SK-MEL-5 (cell line): Measurements from ENCODE around the gene STK17B. TPM values are rescaled to one million over a fixed set of nuclear protein-coding genes. Genes with fewer than 3 reads are reported as not detected.

ENCODE experiments used
- DNase-seq: peaks from one replicate; pipeline ENCODE4 v3.0.0-alpha.2; 2016; ENCODE audit warnings: low read depth, low spot score
- in situ Hi-C: cut with HindIII; loops from 2 replicates; pipeline ENCODE4 v1.10.0; 2016; ENCODE audit warnings: low sequenced_read_pairs, high pct_unique_total_duplicates, low pct_unique_long_range_greater_than_20kb
- total RNA-seq: library from RNA; depleted of rRNA; stranded (reverse); fragments of >200 nt; shearing (Covaris generic); gene quantifications from 2 replicates; pipeline ENCODE4 v1.2.3, GENCODE V29; 2014

Gene STK17B
- total RNA-seq, 1 experiment from 2014 or later = 6.7 TPM

DNA sequence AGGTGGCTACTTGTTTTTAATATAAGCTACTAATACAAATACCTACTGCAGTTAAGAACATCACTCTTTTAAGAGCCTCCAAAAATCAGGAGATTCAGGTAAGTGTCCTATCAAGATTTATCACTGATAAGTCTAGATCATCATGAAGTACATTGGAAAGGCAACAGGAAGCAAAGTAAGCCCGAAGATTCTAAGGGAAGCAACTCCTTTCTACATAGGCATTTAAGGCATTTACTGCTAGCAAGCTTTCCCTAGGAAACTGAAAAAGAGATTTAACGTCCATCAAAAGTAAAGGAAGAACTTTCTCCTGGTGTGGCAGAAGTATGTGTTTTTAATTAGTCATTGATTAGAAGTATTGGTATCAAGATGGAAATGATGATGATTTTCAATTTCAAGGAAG is 3.7 kb downstream of the STK17B start:
- DNase-seq = no peak
- in situ Hi-C loops = no loop called here

DNA sequence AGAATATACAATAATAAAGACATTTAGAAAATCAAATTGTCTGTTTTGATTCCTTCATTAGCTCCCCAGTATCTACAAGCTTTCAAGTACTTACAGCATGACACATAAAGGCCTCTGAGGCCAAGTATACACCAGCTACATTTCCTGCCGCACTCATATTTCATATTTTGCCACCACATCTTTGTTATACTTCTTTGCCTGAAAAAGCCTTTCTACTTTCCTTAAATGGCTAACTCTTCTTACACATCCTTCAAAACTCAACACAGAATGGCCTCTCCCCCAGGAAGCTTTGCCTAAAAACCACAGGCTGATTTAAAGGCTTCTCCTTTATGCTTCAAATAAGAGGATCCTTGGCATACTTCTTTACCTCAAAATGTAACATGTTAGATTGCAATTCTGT is 4.5 kb downstream of the STK17B start:
- in situ Hi-C loops = no loop called here

DNA sequence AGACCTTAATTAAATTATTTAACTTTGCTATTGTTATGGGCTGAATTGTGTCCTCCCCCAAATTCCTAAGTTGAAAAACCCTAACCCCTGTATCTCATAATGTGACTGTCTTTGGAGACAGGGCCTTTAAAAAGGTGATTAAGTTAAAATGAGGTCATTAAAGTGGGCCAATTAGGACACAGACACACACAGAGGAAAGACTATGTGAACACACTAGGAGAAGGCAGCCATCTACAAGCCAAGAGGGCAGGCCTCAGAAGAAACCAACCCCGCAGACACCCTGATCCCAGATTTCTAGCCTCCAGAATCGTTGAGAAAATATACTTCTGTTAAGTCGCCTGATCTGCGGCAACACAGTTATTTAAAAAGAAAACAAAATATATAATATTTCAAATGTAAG is 6.4 kb downstream of the STK17B start:
- no peak for DNase-seq
- in situ Hi-C loops = no loop called here

More for the DNA sequence above, 4.5 kb downstream of the STK17B start:
- no peak for DNase-seq

DNA sequence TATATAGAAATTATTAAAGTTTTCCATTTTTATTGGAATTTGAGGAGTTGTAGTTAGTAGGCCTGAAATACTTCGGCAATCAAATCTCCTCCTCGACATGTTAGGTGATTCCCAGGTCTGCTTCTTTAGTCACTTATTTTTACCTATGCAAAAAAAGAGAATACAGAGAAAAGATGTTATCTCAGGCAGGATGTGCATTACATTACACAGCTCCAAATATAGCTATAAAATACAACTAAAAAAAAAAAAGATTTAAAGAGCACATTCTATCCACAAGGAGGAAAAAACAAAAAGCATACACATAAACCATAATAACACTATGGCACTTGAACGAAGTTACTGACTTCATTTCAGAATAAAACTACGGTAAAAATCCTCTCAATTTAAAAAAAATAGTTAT is 8.1 kb downstream of the STK17B start:
- in situ Hi-C loops = no loop called here
- DNase-seq = no peak

DNA sequence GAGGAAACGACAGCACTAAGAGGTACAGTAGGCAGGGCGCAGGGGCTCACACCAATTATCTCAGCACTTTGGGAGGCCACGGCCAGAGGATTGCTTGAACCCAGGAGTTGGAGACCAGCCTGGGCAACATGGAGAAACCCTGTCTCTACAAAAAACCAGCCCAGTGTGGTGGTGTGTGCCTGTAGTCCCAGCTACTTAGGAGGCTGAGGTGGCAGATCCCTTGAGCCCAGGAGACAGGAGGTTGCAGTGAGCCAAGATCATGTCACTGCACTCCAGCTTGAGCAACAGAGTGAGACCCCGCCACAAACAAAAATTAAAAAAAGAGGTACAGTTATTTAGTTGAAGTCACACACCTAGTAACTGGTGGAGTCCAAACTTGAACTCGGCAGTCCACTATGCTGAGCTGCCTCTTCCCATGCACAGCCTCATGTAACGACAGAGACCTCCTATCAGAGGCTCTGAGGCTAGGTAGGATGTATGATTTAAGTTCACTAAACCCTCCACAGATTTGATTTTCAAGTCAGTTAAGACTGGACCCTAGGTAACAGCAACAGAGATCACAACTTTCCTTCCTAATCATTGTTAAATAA is 8.7 kb downstream of the STK17B start:
- in situ Hi-C loops = no loop called here
- DNase-seq = no peak

DNA sequence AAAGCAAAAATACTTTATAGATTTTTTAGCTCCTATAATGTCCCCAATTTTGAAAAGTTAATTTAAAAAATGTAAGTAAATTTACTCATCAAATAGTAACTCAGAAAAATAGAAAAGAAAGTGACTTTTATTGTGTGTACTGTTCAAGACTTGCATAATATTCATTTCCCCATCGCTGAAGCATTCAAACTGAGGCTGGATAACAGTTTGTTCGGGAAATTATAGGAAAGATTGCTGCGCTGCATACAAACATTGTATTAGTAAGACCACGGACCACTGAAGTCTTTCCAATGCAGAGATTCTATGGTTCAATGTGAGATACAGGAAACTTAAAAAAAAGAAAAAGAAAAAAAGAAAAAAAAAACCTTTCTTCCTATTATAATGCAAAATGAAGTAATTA is 10.4 kb downstream of the STK17B start:
- DNase-seq = no peak
- in situ Hi-C loops = no loop called here

DNA sequence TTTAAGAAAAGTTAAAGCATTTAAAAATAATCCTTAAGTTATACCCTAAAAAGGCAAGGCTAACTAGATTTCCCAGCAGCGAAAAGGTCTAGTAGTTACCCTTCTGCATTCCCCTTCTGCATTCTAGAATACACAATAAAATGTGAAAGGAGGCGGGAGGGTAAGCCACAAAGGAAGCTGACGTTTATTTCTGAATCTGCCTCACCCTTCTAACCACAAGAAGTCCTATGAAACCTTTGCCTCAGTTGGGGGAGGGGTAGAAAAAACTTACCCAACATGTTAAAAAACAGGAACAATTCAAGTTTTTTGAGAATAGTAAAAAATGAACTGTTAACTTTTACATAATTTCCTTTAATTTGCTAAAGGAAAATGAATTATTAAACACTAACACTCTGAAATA is 11.3 kb downstream of the STK17B start:
- in situ Hi-C loops = no loop called here
- DNase-seq = peak; percentile 60

DNA sequence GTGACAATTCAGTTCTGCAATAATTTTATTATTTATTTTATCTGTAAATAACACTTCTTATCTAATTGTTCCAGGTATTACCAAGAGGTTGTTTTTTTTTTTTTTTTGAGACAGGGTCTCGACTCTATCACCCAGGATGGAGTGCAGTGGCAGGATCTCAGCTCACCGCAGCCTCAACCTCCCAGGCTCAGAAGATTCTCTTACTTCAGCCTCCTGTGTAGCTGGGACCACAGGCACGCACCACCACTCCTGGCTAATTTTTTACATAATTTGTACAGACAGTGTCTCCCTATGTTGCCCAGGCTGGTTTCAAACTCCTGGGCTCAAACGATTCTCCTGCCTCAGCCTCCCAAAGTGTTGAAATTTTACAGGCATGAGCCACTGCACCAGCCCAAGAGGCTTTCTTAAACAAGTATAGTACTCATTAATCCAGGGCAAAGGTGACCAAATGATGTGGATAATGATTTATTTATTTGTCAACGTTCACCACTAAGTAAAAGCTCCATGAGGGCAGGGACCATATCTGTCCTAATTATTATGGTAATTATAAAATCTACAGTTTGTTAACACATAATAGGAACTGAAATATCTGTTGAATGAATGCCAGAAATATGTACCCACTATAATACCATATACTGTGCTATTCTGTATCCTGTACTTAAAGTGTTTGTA is 12.0 kb downstream of the STK17B start:
- in situ Hi-C loops = no loop called here

DNA sequence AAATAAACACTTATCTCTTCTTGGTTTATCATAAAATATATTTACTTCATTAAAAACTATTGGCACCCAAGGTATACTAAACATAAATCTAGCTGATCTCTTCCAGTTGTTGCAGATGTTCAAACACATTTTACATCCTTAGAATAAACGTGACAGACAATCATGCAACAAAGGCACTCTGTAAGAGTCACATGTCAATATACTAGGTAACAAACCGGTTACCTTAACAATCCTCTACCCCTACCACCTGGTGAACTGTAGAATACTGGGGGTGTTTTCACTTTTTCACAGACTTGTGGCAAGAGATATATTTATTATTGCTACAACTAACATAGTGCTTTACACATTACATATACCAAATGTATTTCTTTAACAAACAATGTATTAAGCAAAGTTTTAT is 15.8 kb downstream of the STK17B start:
- in situ Hi-C loops = no loop called here
- no peak for DNase-seq

More for the DNA sequence above, 12.0 kb downstream of the STK17B start:
- DNase-seq = no peak

DNA sequence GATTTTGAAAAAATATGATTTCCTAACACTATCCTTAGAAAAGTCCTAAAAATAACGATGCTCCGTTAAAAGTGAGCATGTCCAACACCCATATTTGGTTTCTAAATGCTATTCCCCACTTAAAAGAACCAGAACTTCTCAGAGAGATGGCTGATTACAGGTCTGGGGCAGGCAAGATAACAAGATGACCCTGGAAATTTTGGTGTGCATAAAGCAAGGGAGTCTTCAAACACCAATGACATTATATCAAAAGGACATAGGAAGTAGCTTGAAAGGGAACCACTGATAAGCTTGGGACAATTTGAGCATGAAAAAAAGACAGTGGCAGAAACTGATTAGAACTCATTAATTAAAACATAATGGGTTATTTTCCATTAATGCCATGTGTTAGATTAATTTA is 17.9 kb downstream of the STK17B start:
- no peak for DNase-seq
- in situ Hi-C loops = no loop called here

DNA sequence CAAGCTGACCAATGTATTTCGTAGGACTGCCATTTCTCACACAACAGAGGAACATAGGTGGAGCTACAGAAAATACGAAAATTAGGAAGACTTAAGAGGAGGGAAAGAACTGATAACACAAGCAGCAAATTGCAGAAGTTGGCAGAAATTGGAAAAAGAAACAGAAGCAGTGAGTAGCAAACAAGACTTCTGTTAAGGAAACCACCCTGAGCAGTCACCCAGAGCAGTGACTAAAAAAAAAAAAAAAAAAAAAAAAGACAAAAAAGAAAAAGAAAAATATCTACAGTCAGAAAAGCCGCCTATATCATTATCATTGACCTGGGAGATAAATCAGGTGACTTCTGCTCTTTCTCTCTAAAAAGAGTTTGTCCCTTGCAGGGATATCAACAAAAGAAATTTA is 21.4 kb downstream of the STK17B start:
- in situ Hi-C loops = no loop called here
- no peak for DNase-seq

DNA sequence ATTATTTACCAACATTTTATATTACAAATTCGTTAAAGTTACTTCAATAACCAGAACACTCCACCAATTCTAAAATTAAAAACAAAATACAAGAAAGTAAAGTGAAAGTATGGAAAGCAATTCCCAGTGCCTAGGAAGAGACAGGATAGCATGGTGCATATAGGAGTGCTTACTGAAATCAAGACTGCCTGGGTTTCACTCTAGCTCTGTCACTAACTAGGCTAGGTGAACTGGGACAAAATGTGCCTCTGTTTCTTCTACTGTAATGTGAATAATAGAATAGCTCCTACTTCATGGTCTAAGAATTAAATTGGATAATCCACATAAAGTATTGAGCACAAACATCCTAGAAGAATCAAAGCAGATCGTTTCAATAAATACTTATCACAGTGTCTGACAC is 22.6 kb downstream of the STK17B start:
- in situ Hi-C loops = no loop called here
- DNase-seq = no peak

DNA sequence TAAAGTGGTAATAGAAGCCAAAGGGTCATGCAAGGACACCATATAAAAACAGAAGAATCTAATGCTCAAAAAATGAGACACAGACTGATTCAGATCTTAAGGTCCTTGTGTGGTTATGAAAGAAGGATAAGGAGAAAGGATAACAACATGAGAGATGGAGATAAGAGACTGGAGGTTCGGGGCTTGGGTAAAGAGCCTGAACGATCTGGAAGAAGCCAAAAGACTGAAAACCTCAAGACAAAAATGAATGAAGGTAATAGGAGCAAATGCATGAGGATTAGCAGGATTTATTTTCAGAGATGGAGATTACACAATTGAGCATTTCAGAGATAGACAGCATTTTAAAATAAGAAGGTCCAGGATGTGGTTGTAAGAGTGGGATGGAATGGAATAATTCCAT is 26.1 kb downstream of the STK17B start:
- in situ Hi-C loops = no loop called here
- no peak for DNase-seq

DNA sequence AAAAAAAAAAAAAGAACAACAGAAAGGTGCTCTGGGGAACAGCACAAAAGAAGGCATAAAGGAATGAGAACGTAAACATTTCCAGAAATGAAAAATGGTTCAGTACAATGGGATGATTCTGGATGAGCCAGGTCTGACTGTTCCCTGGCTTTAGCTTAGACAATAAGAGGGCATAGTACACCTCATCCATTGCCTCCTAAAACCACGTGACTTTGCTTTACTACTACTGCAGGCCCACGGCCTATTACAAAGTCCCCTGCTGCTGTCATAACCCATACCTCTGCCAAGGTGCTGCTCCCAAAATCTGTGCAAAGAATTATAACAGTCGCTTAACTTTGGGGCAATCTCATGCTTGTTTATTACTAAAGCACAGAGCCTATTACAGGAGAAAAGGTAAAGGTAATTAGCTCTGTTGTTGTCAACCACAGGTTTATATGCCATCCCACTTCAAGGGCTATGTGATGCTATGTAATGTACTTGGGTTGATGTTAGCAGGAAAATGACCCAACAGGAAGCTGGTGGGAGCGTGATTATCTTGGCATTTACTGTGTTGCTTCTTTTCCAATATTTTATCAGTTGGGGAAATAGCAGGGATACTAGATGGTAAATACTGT is 26.8 kb downstream of the STK17B start:
- in situ Hi-C loops = no loop called here
- DNase-seq = no peak

DNA sequence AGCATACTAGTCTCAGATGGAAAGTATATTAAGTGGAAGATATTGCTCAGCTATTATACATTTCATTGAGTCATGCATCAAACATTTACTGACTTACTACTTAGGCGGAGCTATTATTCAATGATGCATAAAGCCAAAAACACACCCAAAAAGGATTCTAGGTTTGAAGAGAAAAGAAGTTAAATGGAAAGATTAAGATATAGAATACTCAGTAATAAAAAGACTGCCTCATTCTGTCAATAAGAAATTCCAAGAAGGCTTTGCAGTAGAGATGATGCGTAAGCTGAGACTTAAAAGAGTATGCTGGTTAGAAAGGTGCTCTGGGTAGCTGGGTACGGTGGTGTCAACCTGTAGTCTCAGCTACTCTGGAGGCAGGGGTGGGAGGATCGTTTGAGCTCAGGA is 27.6 kb downstream of the STK17B start:
- in situ Hi-C loops = no loop called here
- no peak for DNase-seq

DNA sequence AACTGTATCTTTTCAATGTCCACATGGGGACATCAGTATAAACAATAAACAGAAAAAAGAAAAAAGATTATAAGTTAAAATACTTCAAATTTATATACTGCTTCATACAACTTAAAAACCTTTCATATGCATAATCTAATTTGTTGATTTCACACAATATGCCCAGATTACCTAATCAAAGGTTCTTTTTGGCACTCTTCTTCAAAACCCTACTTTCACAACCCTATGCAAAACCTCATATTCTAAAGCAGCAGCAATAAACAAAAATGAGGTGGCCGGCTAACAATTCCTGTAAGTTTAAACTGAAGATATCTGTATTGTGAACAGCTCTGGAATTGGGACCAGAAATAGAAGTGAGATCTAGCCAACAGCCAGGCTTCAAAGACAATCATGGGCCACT is 28.6 kb downstream of the STK17B start:
- in situ Hi-C loops = no loop called here
- no peak for DNase-seq

DNA sequence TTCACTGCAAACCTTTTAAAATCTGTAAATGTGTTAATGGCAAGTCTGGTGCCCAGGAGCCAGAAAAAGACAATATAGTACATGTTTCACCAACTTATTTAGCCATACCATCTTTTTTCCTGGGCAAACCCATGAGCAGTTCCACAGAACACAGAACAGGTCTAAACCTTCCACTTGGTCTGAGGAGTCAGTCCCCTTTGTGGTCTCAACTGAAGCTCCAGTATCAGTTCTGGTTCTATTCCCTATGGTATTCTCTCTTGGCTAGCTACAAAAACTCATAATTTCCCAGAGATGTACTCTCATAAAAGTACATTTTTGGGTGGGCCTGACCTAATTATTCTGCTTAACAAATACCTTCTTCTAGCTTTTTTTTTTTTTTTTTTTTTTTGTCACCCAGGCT is 31.2 kb downstream of the STK17B start:
- in situ Hi-C loops = no loop called here
- DNase-seq = no peak

DNA sequence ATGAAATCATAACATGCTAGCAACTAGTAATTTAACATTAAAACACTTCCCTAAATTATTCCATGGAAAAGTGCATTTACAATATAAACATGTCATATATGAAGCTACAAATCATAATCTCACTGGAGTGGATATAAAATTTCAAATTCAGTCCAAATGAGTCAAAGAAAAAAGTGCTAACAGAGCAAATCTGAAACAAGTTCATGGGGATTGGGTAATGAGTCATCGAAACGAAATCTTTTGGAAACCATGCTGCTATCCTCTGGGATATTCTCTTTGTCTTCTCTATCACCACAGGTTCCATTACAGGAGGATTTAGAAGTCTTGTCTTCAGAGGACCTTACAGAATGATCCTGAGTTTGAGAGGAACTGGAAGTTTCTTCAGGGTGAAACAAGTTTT is 34.1 kb downstream of the STK17B start:
- no peak for DNase-seq
- in situ Hi-C loops = no loop called here

DNA sequence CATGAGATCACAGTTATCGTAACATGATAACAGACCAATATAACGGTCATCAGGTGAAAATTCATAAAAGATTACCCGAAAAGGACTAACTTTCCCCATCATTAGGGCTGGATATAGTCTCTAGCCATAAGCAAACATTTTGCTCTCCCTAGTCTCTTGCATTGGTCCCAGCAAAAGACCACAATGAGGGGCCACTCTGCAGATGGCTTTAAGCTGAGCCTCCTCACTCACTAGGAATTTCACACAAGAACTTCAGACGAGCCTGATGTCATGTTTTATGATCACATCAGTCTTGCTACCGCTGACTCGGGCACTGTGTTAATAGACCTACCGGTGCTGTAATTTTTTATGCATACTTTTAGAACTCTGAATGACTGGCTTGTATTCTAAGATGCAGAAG is 35.2 kb downstream of the STK17B start:
- in situ Hi-C loops = no loop called here
- no peak for DNase-seq
